T-cell (primary cell): Measurements from ENCODE around the gene DCAF8L1. TPM values are rescaled to one million over a fixed set of nuclear protein-coding genes. Genes with fewer than 3 reads are reported as not detected.
"Not testable (repeated sequence)": the region's sequence is repeated elsewhere in the genome, so short reads cannot be mapped to it uniquely, and the experiment has no call there.

Experiments used
- ATAC-seq, 4 experiments: fragments of 200-7000 bp in 3 of 4; fragments of 150-1000 bp in 1 of 4; cut with Tn5 transposase; replicated peaks in 1 of 4; 1 replicate in 3 of 4; 2 replicates in 1 of 4; pipeline ENCODE4 v1.10.0; 2021; ENCODE audit warnings: moderate library complexity in 3 of 4, mild to moderate bottlenecking in 2 of 4, moderate number of reproducible peaks in 1 of 4
- CTCF ChIA-PET, 2 donors: fragments of 300-600 bp; sonication (Branson Sonifier 250); formaldehyde crosslinking; loops; one replicate each; lab custom pipeline; 2022; ENCODE audit warnings: antibody characterized with exemption in 2 of 2; lab: Charles Lee
- POLR2A ChIA-PET, 2 donors: fragments of 300-600 bp; sonication (Branson Sonifier 250); formaldehyde crosslinking; loops; one replicate each; lab custom pipeline; 2022; ENCODE audit warnings: antibody characterized with exemption in 2 of 2; lab: Charles Lee
- DNase-seq, 35 experiments: peaks; one replicate each; pipeline versions ENCODE4 v3.0.0 to v3.0.0-alpha.2; 2013 to 2023
- H3K27ac ChIP-seq: one replicate; pipeline ENCODE4 v1.5.1; 2013; ENCODE audit warnings: low read length
- H3K27me3 ChIP-seq, 2 experiments: replicated peaks in 1 of 2; 1 replicate in 1 of 2; 2 replicates in 1 of 2; pipeline versions ENCODE4 v1.6.1 to v1.7.0; 2013; ENCODE audit warnings: low read length in 1 of 2, mixed read lengths in 1 of 2; ENCODE audit not compliant: control insufficient read depth in 2 of 2, insufficient read depth in 2 of 2; ENCODE audit errors: extremely low read depth in 1 of 2
- H3K36me3 ChIP-seq, 2 donors: 1 replicate in 1 of 2; 2 replicates in 1 of 2; pipeline versions ENCODE4 v1.6.1 to v1.7.0; 2013; ENCODE audit warnings: low read length in 1 of 2; ENCODE audit not compliant: control insufficient read depth in 2 of 2, insufficient read depth in 1 of 2; ENCODE audit errors: extremely low read depth in 1 of 2
- H3K4me1 ChIP-seq, 2 experiments: 1 replicate in 1 of 2; 2 replicates in 1 of 2; pipeline versions ENCODE4 v1.6.1 to v1.7.0; 2013; ENCODE audit warnings: low read length in 2 of 2, mixed read lengths in 1 of 2; ENCODE audit not compliant: insufficient read depth in 2 of 2, control insufficient read depth in 1 of 2; ENCODE audit errors: extremely low read depth in 1 of 2
- H3K4me3 ChIP-seq, 2 donors: 1 replicate in 1 of 2; 2 replicates in 1 of 2; pipeline versions ENCODE4 v1.5.1 to v1.7.0; 2013; ENCODE audit warnings: mild to moderate bottlenecking in 2 of 2, low read length in 1 of 2, moderate library complexity in 1 of 2; ENCODE audit not compliant: control insufficient read depth in 1 of 2; ENCODE audit errors: extremely low read depth in 1 of 2
- H3K9me3 ChIP-seq: 2 replicates; pipeline ENCODE4 v1.7.0; 2013
- H3K27ac Mint-ChIP-seq, 2 donors: one replicate each; pipeline ENCODE4 v1.8.0; 2020 to 2021; ENCODE audit warnings: mild to moderate bottlenecking in 2 of 2, mixed read lengths in 2 of 2
- H3K27me3 Mint-ChIP-seq, 2 donors: one replicate each; pipeline ENCODE4 v1.8.0; 2021 to 2022; ENCODE audit warnings: mixed read lengths in 2 of 2
- H3K36me3 Mint-ChIP-seq: one replicate; pipeline ENCODE4 v1.8.0; 2021; ENCODE audit warnings: mixed read lengths
- H3K4me1 Mint-ChIP-seq, 3 donors: one replicate each; pipeline ENCODE4 v1.8.0; 2020 to 2022; ENCODE audit warnings: mixed read lengths in 3 of 3, mild to moderate bottlenecking in 1 of 3
- H3K4me3 Mint-ChIP-seq, 3 donors: one replicate each; pipeline ENCODE4 v1.8.0; 2020 to 2022; ENCODE audit warnings: mild to moderate bottlenecking in 3 of 3, mixed read lengths in 3 of 3, moderate library complexity in 3 of 3
- H3K9me3 Mint-ChIP-seq, 3 donors: one replicate each; pipeline ENCODE4 v1.8.0; 2020 to 2022; ENCODE audit warnings: mixed read lengths in 3 of 3
- WGBS: methylation state at CpG from one replicate; pipeline ENCODE4 v1.1.5; 2013; ENCODE audit warnings: missing lambda C conversion rate; ENCODE audit not compliant: insufficient coverage; 5-methylcytosine and 5-hydroxymethylcytosine counted together
- total RNA-seq, 35 experiments: library from RNA in 6 of 35; stranded (reverse) in 6 of 35; fragments of 120-200 nt in 1 of 35; gene quantifications; one replicate each; pipeline versions ENCODE4 v1.2.1 to v1.2.4 and lab custom pipeline; 2013 to 2026

The DCAF8L1 gene
- total RNA-seq, 5 donors from 2014 or later (not counting 1 experiment from before 2014, with no cell fraction given), result not detected

- H3K9me3 Mint-ChIP-seq, result no peaks in the 10 kb centered on the region
- ChIA-PET CTCF (no interaction called here), POLR2A (no interaction called here)
- no peak overlapping the region for H3K4me3 Mint-ChIP-seq
- no CpG with 5 or more reads among the region's 3 CpGs for WGBS
- Histone ChIP-seq H3K4me1 (no peaks in the 10 kb centered on the region), H3K36me3 (no peaks in the 10 kb centered on the region), H3K27ac (no peak overlapping the region), H3K27me3 (no peaks in the 10 kb centered on the region), H3K9me3 (no peaks in the 10 kb centered on the region), H3K4me3 (no peak overlapping the region)
- DNase-seq (no peak), ATAC-seq (no peak)
- no peak overlapping the region for H3K27ac Mint-ChIP-seq
- H3K4me1 Mint-ChIP-seq, result no peaks in the 10 kb centered on the region
- peaks cover 0 to 3% of the 10 kb centered on the region in 2 donors for H3K27me3 Mint-ChIP-seq
- H3K36me3 Mint-ChIP-seq, result no peaks in the 10 kb centered on the region
Measured at GRCh38 chrX:27996132-27996531, 14.9 kb upstream of the DCAF8L1 start.

GRCh38 chrX:27995611-27996010 is 14.4 kb upstream of the DCAF8L1 start:
- Mint-ChIP-seq H3K27ac (no peak overlapping the region), H3K36me3 (no peaks in the 10 kb centered on the region), H3K27me3 (peaks cover 0 to 3% of the 10 kb centered on the region in 2 donors), H3K4me3 (no peak overlapping the region), H3K9me3 (no peaks in the 10 kb centered on the region), H3K4me1 (no peaks in the 10 kb centered on the region)
- ATAC-seq (no peak), DNase-seq (no peak)
- Histone ChIP-seq H3K4me1 (no peaks in the 10 kb centered on the region), H3K27ac (no peak overlapping the region), H3K9me3 (no peaks in the 10 kb centered on the region), H3K27me3 (no peaks in the 10 kb centered on the region), H3K36me3 (no peaks in the 10 kb centered on the region), H3K4me3 (no peak overlapping the region)
- WGBS, result no CpG with 5 or more reads among the region's 3 CpGs
- POLR2A ChIA-PET, result no interaction called here
- CTCF ChIA-PET, result no interaction called here

GRCh38 chrX:27987862-27988646 is 6.8 kb upstream of the DCAF8L1 start:
- Mint-ChIP-seq H3K27me3 (no peaks in the 10 kb centered on the region), H3K4me3 (no peak overlapping the region), H3K4me1 (no peaks in the 10 kb centered on the region), H3K36me3 (no peaks in the 10 kb centered on the region), H3K27ac (no peak overlapping the region), H3K9me3 (peaks cover 0 to 5% (median 0%) of the 10 kb centered on the region in 3 donors)
- Histone ChIP-seq H3K36me3 (no peaks in the 10 kb centered on the region), H3K27ac (no peak overlapping the region), H3K27me3 (no peaks in the 10 kb centered on the region), H3K4me3 (no peak overlapping the region), H3K9me3 (no peaks in the 10 kb centered on the region), H3K4me1 (no peaks in the 10 kb centered on the region)
- ATAC-seq (no peak), DNase-seq (no peak)
- POLR2A ChIA-PET, result no interaction called here
- CTCF ChIA-PET, result no interaction called here
- no CpG with 5 or more reads among the region's 2 CpGs for WGBS

GRCh38 chrX:27976934-27977333 is 4.3 kb downstream of the DCAF8L1 start:
- H3K4me1 ChIP-seq, H3K4me3 Mint-ChIP-seq, H3K9me3 Mint-ChIP-seq, CTCF ChIA-PET, POLR2A ChIA-PET, H3K36me3 Mint-ChIP-seq, H3K4me3 ChIP-seq, H3K4me1 Mint-ChIP-seq, H3K27me3 ChIP-seq, H3K27me3 Mint-ChIP-seq, H3K27ac ChIP-seq, DNase-seq, H3K9me3 ChIP-seq, H3K36me3 ChIP-seq, ATAC-seq, H3K27ac Mint-ChIP-seq: not testable (repeated sequence)
- no CpG with 5 or more reads among the region's 4 CpGs for WGBS

GRCh38 chrX:27976284-27976683 is 5.0 kb downstream of the DCAF8L1 start:
- DNase-seq (no peak), ATAC-seq (no peak)
- Mint-ChIP-seq H3K4me3 (no peak overlapping the region), H3K9me3 (peaks cover 0 to 3% (median 3%) of the 10 kb centered on the region in 3 donors), H3K4me1 (no peaks in the 10 kb centered on the region), H3K27ac (no peak overlapping the region), H3K36me3 (no peaks in the 10 kb centered on the region), H3K27me3 (no peaks in the 10 kb centered on the region)
- CTCF ChIA-PET, result no interaction called here
- H3K4me1 ChIP-seq, result no peaks in the 10 kb centered on the region
- POLR2A ChIA-PET, result interaction anchor here in 1 of 2 donors (0.7 kb wide), 1 partner anchor 75 kb away, joined by 3 read pairs; no protein-coding TSS in a partner anchor
- no peak overlapping the region for H3K4me3 ChIP-seq
- H3K27me3 ChIP-seq, result no peaks in the 10 kb centered on the region
- WGBS, result 70% methylated on average over 2 of the region's 4 CpGs
- H3K27ac ChIP-seq, result no peak overlapping the region
- no peaks in the 10 kb centered on the region for H3K36me3 ChIP-seq
- H3K9me3 ChIP-seq, result no peaks in the 10 kb centered on the region

- H3K4me1 Mint-ChIP-seq, result no peaks in the 10 kb centered on the region
- CTCF ChIA-PET, result no interaction called here
- no peak overlapping the region for H3K4me3 Mint-ChIP-seq
- H3K27me3 Mint-ChIP-seq, result no peaks in the 10 kb centered on the region
- H3K36me3 Mint-ChIP-seq, result no peaks in the 10 kb centered on the region
- peaks cover 2 to 21% (median 5%) of the 10 kb centered on the region in 3 donors for H3K9me3 Mint-ChIP-seq
- H3K4me3 ChIP-seq, result no peak overlapping the region
- no peaks in the 10 kb centered on the region for H3K4me1 ChIP-seq
- no peak for ATAC-seq
- no peaks in the 10 kb centered on the region for H3K27me3 ChIP-seq
- no CpG with 5 or more reads among the region's 2 CpGs for WGBS
- no peaks in the 10 kb centered on the region for H3K36me3 ChIP-seq
- no peak overlapping the region for H3K27ac Mint-ChIP-seq
- no peak overlapping the region for H3K27ac ChIP-seq
- H3K9me3 ChIP-seq, result no peaks in the 10 kb centered on the region
- DNase-seq, result no peak
- POLR2A ChIA-PET, result no interaction called here
Measured at GRCh38 chrX:27968878-27969277, 12.4 kb downstream of the DCAF8L1 start.
